ENCODE data around the gene TYW1B. TPM values are rescaled to one million over a fixed set of nuclear protein-coding genes. Genes with fewer than 3 reads are reported as not detected.
"Not testable (repeated sequence)": the region's sequence is repeated elsewhere in the genome, so short reads cannot be mapped to it uniquely, and the experiment has no call there.

Gene TYW1B
- total and polyA plus RNA-seq, 4 donors = 0.90 to 10.1 (median 1.6) TPM

DNA sequence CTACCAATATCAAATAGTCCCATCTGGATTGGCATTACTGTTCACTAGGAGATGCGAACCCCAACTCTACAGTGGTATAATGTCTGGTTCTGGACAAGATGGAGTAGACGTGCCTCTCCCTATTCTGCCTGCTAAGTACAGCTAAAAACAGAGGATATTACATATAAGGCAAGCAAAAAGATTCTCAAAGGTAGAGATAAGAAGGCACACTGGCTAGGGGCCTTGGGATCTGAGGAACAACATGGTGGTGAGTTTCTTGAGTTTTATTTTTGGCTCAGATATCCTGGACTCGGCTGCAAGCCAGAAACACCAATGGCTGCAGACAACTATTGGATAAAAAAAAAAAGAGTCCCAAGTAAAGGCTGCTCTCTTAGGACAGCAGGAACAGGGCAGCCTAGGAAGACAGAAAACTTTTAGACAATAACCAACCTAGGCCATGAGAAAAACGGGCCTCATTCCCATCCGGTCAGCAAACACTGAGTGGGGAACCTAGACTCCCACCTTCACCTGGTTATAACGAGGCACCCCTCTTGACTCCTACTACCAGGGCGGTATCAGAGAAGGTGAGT, 222.1 kb downstream of the TYW1B start:
- not testable (repeated sequence) for H3K4me3 ChIP-seq; H3K27ac ChIP-seq (ENCODE audit: low read depth in 1 of 2, low read length in 1 of 2); H3K9ac ChIP-seq (ENCODE audit: insufficient read depth in 1 of 2, low read length in 2 of 2); H3K27me3 ChIP-seq (ENCODE audit: control insufficient read depth in 3 of 3, insufficient read depth in 3 of 3, low read length in 2 of 3); H3K4me1 ChIP-seq (ENCODE audit: control insufficient read depth in 5 of 5, insufficient read depth in 5 of 5, low read length in 5 of 5); H3K9me3 ChIP-seq (ENCODE audit: control insufficient read depth in 4 of 4, insufficient read depth in 3 of 4, low read length in 3 of 4); DNase-seq; ATAC-seq (ENCODE audit: insufficient read depth, low FRiP score); H3K36me3 ChIP-seq (ENCODE audit: control insufficient read depth in 4 of 4, insufficient read depth in 4 of 4, low read length in 4 of 4)
- whole genome bisulfite sequencing, 2 donors = 93 to 95% methylated on average over 7 of the region's 7 CpGs

DNA sequence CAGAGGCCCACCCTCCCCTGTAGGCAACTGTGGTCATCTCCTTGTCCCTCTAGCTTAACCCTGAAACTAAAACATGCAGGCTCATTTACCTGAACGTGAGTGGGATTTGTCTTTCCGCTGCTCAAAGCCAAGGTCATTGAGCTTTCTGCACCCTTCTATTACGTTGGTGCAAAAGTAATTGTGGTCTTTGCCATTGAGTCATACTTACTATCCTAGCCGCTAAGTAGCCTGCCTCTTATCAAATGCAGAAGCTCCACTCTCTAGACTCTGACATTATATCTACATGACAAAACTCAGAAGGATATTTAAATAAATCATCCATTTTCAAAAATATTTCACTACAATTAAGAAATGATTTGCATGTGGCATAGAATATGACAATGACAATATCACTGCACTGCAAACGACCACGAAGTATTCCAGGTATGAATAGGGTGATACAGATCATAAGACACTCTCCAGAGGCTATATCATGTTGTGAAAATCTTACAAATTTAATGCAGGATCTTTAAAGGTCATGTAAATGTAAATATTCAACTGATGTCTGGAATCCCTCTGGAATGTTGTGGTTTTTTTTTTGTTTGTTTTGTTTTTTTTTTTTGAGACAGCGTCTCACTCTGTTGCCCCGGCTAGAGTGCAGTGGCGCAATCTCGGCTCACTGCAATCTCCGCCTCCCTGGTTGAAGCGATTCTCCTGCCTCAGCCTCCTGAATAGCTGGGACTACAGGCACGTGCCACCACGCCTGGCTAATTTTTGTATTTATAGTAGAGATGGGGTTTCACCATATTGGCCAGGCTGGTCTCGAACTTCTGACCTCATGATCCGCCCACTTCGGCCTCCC, 223.0 kb downstream of the TYW1B start:
- H3K4me3 ChIP-seq; H3K36me3 ChIP-seq (ENCODE audit: control insufficient read depth in 4 of 4, insufficient read depth in 4 of 4, low read length in 4 of 4); H3K9ac ChIP-seq (ENCODE audit: insufficient read depth in 1 of 2, low read length in 2 of 2); ATAC-seq (ENCODE audit: insufficient read depth, low FRiP score); H3K27ac ChIP-seq (ENCODE audit: low read depth in 1 of 2, low read length in 1 of 2); H3K9me3 ChIP-seq (ENCODE audit: control insufficient read depth in 4 of 4, insufficient read depth in 3 of 4, low read length in 3 of 4); H3K27me3 ChIP-seq (ENCODE audit: control insufficient read depth in 3 of 3, insufficient read depth in 3 of 3, low read length in 2 of 3); DNase-seq; H3K4me1 ChIP-seq (ENCODE audit: control insufficient read depth in 5 of 5, insufficient read depth in 5 of 5, low read length in 5 of 5): not testable (repeated sequence)
- 90 to 92% methylated on average over 17 of the region's 17 CpGs for WGBS, 2 donors

DNA sequence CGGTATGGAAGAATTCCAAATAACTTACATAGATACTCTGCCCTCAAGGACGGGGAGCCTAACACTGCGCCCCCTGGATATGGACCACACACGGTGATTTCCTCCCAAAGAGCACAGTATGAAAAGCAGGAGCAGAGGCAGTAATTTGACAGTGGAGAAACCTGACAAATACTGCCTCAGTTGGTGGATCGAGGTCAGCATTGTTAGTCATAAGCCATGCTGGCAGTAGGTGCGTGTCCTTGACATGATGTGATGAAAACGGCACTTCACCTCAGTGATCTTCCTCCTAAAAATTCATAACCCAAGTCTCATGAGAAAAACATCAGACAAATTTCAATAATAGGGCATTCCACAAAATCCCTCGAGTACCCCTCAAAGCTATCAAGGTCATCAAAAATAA, 224.5 kb downstream of the TYW1B start:
- not testable (repeated sequence) for H3K36me3 ChIP-seq (ENCODE audit: control insufficient read depth in 4 of 4, insufficient read depth in 4 of 4, low read length in 4 of 4); H3K4me3 ChIP-seq; H3K27me3 ChIP-seq (ENCODE audit: control insufficient read depth in 3 of 3, insufficient read depth in 3 of 3, low read length in 2 of 3); H3K9me3 ChIP-seq (ENCODE audit: control insufficient read depth in 4 of 4, insufficient read depth in 3 of 4, low read length in 3 of 4); H3K4me1 ChIP-seq (ENCODE audit: control insufficient read depth in 5 of 5, insufficient read depth in 5 of 5, low read length in 5 of 5); H3K9ac ChIP-seq (ENCODE audit: insufficient read depth in 1 of 2, low read length in 2 of 2); ATAC-seq (ENCODE audit: insufficient read depth, low FRiP score); H3K27ac ChIP-seq (ENCODE audit: low read depth in 1 of 2, low read length in 1 of 2); DNase-seq
- WGBS, 2 donors = 98 to 99% methylated on average over 8 of the region's 8 CpGs

DNA sequence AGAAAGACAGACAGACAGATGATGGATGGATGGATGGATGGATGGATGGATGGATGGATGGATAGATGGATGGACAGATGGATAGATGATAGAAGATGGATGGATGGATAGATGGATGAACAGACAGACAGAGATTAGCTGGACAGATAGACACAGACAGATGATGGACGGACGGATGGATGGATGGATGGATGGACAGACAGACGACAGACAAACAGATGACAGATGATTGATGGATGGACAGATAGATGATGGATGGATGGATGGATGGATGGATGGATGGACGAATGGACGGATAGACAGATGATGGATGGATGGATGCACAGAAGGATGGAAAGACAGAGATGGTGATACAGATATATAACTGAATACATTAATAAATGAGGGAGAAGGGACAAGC, 224.9 kb downstream of the TYW1B start:
- ATAC-seq (ENCODE audit: insufficient read depth, low FRiP score) (no peak), DNase-seq (no peak)
- TF ChIP-seq, protein P1, sequence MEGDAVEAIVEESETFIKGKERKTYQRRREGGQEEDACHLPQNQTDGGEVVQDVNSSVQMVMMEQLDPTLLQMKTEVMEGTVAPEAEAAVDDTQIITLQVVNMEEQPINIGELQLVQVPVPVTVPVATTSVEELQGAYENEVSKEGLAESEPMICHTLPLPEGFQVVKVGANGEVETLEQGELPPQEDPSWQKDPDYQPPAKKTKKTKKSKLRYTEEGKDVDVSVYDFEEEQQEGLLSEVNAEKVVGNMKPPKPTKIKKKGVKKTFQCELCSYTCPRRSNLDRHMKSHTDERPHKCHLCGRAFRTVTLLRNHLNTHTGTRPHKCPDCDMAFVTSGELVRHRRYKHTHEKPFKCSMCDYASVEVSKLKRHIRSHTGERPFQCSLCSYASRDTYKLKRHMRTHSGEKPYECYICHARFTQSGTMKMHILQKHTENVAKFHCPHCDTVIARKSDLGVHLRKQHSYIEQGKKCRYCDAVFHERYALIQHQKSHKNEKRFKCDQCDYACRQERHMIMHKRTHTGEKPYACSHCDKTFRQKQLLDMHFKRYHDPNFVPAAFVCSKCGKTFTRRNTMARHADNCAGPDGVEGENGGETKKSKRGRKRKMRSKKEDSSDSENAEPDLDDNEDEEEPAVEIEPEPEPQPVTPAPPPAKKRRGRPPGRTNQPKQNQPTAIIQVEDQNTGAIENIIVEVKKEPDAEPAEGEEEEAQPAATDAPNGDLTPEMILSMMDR (IDR thresholded peaks at IDR 0.05; ENCODE audit: control extremely low read depth, extremely low read depth) = no peak

DNA sequence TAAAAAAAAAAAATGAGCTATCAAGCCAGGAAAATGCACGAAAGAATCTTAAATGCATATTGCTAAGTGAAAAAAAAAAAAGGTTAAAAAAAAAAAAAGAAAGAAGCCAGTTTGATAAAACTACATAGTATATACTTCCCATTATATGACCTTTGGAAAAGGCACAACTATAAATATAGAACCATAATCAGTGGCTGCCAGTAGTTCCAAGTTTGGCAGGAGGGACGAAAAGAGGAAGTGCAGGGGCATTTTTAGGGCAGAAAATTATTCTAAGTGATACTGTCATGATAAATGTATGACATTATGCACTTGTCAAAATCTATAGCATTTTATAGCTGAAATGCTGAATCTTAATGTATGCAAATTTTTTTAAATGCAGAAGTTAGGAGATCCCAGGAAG, 226.3 kb downstream of the TYW1B start:
- not testable (repeated sequence) for H3K4me1 ChIP-seq (ENCODE audit: control insufficient read depth in 5 of 5, insufficient read depth in 5 of 5, low read length in 5 of 5); DNase-seq; H3K36me3 ChIP-seq (ENCODE audit: control insufficient read depth in 4 of 4, insufficient read depth in 4 of 4, low read length in 4 of 4); ATAC-seq (ENCODE audit: insufficient read depth, low FRiP score); H3K27me3 ChIP-seq (ENCODE audit: control insufficient read depth in 3 of 3, insufficient read depth in 3 of 3, low read length in 2 of 3); H3K9ac ChIP-seq (ENCODE audit: insufficient read depth in 1 of 2, low read length in 2 of 2); H3K4me3 ChIP-seq; H3K9me3 ChIP-seq (ENCODE audit: control insufficient read depth in 4 of 4, insufficient read depth in 3 of 4, low read length in 3 of 4); H3K27ac ChIP-seq (ENCODE audit: low read depth in 1 of 2, low read length in 1 of 2)
- 68 to 76% methylated on average over 2 of the region's 2 CpGs for WGBS, 2 donors

More for the DNA sequence above, 224.9 kb downstream of the TYW1B start:
- H3K27me3 ChIP-seq (ENCODE audit: control insufficient read depth in 3 of 3, insufficient read depth in 3 of 3, low read length in 2 of 3) = no peaks in the 10 kb centered on the region
- H3K4me1 ChIP-seq (ENCODE audit: control insufficient read depth in 5 of 5, insufficient read depth in 5 of 5, low read length in 5 of 5) = peaks cover 0 to 3% (median 0%) of the 10 kb centered on the region in 5 donors
- WGBS, 2 donors = 94 to 96% methylated on average over 5 of the region's 5 CpGs
- H3K36me3 ChIP-seq (ENCODE audit: control insufficient read depth in 4 of 4, insufficient read depth in 4 of 4, low read length in 4 of 4) = peaks cover 0 to 1% (median 0%) of the 10 kb centered on the region in 4 donors
- no peaks in the 10 kb centered on the region for H3K9me3 ChIP-seq (ENCODE audit: control insufficient read depth in 4 of 4, insufficient read depth in 3 of 4, low read length in 3 of 4)
- H3K27ac ChIP-seq (ENCODE audit: low read depth in 1 of 2, low read length in 1 of 2) = no peak overlapping the region
- no peak overlapping the region for H3K4me3 ChIP-seq
- no peak overlapping the region for H3K9ac ChIP-seq (ENCODE audit: insufficient read depth in 1 of 2, low read length in 2 of 2)

DNA sequence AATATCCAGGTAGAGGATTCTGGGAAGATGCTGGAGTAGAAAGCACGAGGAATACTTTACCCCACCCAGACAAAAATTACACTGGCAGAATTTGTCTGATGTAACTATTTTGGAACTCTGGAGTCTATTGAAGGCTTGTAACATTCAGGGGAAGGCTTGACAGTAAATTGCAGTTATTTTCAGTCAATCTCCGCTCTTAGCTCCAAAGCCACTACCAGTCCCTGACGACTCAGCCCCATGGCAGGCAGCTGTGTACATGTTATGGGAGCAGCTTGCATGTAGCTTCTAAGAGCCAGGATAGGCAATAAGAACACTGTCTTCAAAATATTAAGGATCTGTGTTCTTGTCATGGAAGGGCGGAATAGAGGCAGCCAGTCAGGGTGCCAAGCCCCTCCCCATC, 238.0 kb downstream of the TYW1B start:
- not testable (repeated sequence) for H3K36me3 ChIP-seq (ENCODE audit: control insufficient read depth in 4 of 4, insufficient read depth in 4 of 4, low read length in 4 of 4); H3K4me1 ChIP-seq (ENCODE audit: control insufficient read depth in 5 of 5, insufficient read depth in 5 of 5, low read length in 5 of 5); DNase-seq; H3K9me3 ChIP-seq (ENCODE audit: control insufficient read depth in 4 of 4, insufficient read depth in 3 of 4, low read length in 3 of 4); H3K27me3 ChIP-seq (ENCODE audit: control insufficient read depth in 3 of 3, insufficient read depth in 3 of 3, low read length in 2 of 3); H3K27ac ChIP-seq (ENCODE audit: low read depth in 1 of 2, low read length in 1 of 2); H3K9ac ChIP-seq (ENCODE audit: insufficient read depth in 1 of 2, low read length in 2 of 2); ATAC-seq (ENCODE audit: insufficient read depth, low FRiP score); H3K4me3 ChIP-seq
- WGBS, 2 donors = 90 to 100% methylated on average over 4 of the region's 4 CpGs

DNA sequence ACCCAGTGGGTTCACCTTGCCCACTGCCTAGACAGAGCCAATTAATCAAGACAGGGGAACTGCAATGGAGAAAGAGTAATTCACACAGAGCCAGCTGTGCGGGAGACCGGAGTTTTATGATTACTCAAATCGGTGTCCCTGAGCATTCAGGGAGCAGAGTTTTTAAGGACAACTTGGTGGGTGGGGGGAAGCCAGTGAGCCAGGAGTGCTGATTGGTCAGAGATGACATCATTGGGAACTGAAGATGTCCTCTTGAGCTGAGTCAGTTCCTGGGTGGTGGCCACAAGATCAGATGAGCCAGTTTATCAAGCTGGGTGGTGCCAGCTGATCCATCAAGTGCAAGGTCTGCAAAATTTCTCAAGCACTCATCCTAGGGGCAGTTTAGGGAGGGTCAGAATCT, 240.7 kb downstream of the TYW1B start:
- WGBS, 2 donors = 94 to 98% methylated on average over 3 of the region's 3 CpGs

More for the DNA sequence above, 240.7 kb downstream of the TYW1B start:
- not testable (repeated sequence) for H3K4me3 ChIP-seq; H3K27ac ChIP-seq (ENCODE audit: low read depth in 1 of 2, low read length in 1 of 2); ATAC-seq (ENCODE audit: insufficient read depth, low FRiP score); DNase-seq; H3K27me3 ChIP-seq (ENCODE audit: control insufficient read depth in 3 of 3, insufficient read depth in 3 of 3, low read length in 2 of 3); H3K9ac ChIP-seq (ENCODE audit: insufficient read depth in 1 of 2, low read length in 2 of 2); H3K36me3 ChIP-seq (ENCODE audit: control insufficient read depth in 4 of 4, insufficient read depth in 4 of 4, low read length in 4 of 4); H3K4me1 ChIP-seq (ENCODE audit: control insufficient read depth in 5 of 5, insufficient read depth in 5 of 5, low read length in 5 of 5); H3K9me3 ChIP-seq (ENCODE audit: control insufficient read depth in 4 of 4, insufficient read depth in 3 of 4, low read length in 3 of 4)
